Measurements from ENCODE around the gene ANXA6.

The ANXA6 gene

GRCh38 chr5:151080613-151081430, 76.8 kb downstream of the ANXA6 start, which contains the start of gene TNIP1:
Gene TNIP1 (minus strand): TSS chr5:151081034. CDS start chr5:151065095, 15,939 bp downstream.
- TF ChIP-seq ZFP30 (CRISPR knock-in tag; IDR thresholded peaks at IDR 0.05) (no peak), ZNF565 (CRISPR knock-in tag; conservative IDR thresholded peaks at IDR 0.05; ENCODE audit: low read depth) (no peak; the same call in 1 of the 2 replicates), ZNF70 (CRISPR knock-in tag; IDR thresholded peaks at IDR 0.05) (no peak), ARNTL (CRISPR knock-in tag; IDR thresholded peaks at IDR 0.05; ENCODE audit: borderline replicate concordance, low read depth) (no peak), ISL1 (CRISPR knock-in tag; IDR thresholded peaks at IDR 0.05) (no peak), CREB5 (CRISPR knock-in tag; IDR thresholded peaks at IDR 0.05; ENCODE audit: low read depth) (no peak), SNAI2 (CRISPR knock-in tag; IDR thresholded peaks at IDR 0.05) (no peak), ZNF8 (CRISPR knock-in tag; IDR thresholded peaks at IDR 0.05) (no peak), OSR1 (CRISPR knock-in tag; IDR thresholded peaks at IDR 0.05) (no peak), PPARA (CRISPR knock-in tag; IDR thresholded peaks at IDR 0.05; ENCODE audit: borderline replicate concordance) (no peak), ESRRG (CRISPR knock-in tag; IDR thresholded peaks at IDR 0.05) (0 out of 2 replicates have a peak, but pooled peaks have one; percentile 12), RARB (CRISPR knock-in tag; IDR thresholded peaks at IDR 0.05) (no peak), CSRNP3 (CRISPR knock-in tag; IDR thresholded peaks at IDR 0.05) (no peak), TSHZ2 (CRISPR knock-in tag; IDR thresholded peaks at IDR 0.05) (peak; percentile 31; the same call in 1 of the 2 replicates), TOX (CRISPR knock-in tag; IDR thresholded peaks at IDR 0.05; ENCODE audit: borderline replicate concordance) (no peak), ZC3H10 (CRISPR knock-in tag; IDR thresholded peaks at IDR 0.05) (no peak), GLIS3 (CRISPR knock-in tag; IDR thresholded peaks at IDR 0.05) (0 out of 2 replicates have a peak, but pooled peaks have one; percentile 62), BACH2 (CRISPR knock-in tag; IDR thresholded peaks at IDR 0.05; ENCODE audit: borderline replicate concordance) (no peak), POU6F1 (CRISPR knock-in tag; IDR thresholded peaks at IDR 0.05; ENCODE audit: borderline replicate concordance, low read depth) (no peak), CSDC2 (CRISPR knock-in tag; IDR thresholded peaks at IDR 0.05) (no peak), TCF4 (CRISPR knock-in tag; IDR thresholded peaks at IDR 0.05; ENCODE audit: borderline replicate concordance) (no peak), PATZ1 (CRISPR knock-in tag; IDR thresholded peaks at IDR 0.05; ENCODE audit: borderline replicate concordance) (peak; percentile 89)
- peak; percentile 96 for ATAC-seq

Data from SK-N-SH treated with all-trans-retinoic acid at 6 μM for 48 hours (cell line).